ENCODE data around the gene OR10AD1.
"Not testable (repeated sequence)": the region's sequence is repeated elsewhere in the genome, so short reads cannot be mapped to it uniquely, and the experiment has no call there.

OR10AD1 gene

DNA sequence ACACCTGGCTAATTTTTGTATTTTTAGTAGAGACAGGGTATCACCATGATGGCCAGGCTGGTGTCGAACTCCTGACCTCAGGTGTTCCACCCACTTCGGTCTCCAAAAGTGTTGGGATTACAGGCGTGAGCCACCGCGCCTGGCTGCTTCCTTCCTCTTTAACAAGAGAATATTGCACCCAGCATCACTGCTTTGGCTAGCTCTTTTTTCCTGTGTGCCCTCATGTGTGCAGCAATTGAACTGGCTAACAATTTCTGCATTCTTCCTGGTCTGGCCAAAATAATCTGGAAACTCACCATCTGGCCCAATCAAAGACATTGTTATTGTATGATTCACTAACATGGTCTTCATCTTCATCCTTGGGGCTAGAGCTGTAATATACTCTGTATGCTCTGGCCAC lies 43.0 kb downstream of the OR10AD1 start:
- DNase-seq (ENCODE audit: low read depth) = no peak

DNA sequence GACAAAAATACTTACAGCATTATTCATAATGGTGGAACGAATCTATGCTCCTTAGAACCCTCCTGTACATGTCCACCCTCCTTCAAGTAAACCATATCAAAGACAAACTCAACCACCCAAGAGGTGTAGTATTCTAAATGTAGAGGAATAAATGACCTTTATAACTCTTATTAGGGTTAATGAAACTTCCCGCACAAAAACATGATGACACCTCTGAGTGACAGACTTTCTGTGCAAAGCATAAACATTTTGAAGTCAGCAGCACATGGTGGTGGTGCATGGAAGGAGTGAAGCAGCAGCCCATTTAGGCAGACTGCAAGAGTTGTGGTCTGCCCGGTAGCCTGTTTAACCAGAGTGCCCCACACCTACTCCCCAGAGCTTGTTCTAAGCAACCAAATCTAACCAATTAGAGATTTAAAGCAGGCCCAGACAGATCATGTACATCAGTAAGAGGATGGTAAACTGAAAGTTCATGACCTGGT lies 45.2 kb downstream of the OR10AD1 start:
- DNase-seq (ENCODE audit: low read depth) = no peak

DNA sequence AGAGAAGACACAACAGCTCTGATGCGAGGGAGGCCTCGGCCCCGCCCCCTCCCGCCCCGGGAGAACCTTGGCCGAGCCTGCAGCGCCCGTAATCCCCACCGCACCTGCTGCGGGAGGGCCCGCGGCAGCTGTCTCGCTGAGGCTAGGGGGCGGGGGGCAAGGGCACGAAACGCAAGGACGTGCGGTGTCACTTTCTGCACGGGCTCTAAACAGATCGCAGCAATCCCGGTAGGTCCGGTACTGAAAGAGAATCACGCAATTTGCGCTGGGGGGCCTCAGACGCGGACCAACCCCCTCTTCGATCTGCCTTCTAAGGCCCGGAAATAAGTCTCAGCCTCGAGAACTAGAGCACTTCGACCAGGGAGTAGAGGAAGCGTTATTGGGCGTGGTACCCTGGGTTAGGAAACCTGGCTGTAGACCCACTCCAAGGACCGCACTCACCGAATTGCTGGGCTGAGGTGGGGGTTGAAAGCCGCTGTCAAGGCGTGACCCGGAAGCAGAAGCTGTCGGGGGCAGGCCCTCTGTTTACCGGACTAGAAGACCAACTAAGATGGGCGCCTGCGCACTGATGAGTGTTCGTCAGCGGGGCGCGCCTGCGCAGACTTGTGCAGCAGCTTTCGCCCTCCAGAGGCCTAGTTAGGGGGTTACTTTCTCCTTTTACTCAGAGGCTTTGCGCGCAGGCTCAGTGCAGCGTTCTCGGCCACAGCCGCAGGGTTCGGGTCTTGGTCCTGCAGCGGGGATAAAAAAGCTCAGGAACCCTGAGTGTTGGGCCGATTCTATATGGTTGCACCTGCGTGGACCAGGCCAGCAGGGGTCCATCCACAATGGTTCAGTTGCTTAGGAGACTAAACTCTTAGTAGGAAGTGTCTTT lies 45.8 kb downstream of the OR10AD1 start, which contains the start of gene ASB8:
Gene ASB8, minus strand, starts transcription at position 498 of the 871 bp plus-strand sequence. CDS start 4,019 bp downstream, outside the sequence.
- DNase-seq (ENCODE audit: low read depth) = peak; percentile 98

DNA sequence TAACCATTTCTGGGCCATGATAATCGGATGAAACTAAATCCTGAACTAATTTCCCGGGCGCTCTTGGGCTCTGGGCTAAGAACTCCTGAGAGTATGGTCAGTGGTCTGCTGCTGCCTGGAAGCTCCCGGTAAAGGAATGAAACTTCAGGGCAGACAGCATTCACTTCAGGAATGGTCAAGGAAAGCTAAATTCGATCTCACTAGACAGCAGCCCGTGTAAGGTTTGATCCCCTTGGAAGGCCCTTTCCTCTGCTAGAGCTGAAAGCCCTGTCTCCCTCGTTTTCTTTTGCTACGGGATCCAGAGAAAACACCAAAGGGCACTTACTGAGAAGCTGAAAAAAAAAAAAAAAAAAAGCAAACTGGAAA lies 46.5 kb downstream of the OR10AD1 start:
- DNase-seq (ENCODE audit: low read depth) = no peak

DNA sequence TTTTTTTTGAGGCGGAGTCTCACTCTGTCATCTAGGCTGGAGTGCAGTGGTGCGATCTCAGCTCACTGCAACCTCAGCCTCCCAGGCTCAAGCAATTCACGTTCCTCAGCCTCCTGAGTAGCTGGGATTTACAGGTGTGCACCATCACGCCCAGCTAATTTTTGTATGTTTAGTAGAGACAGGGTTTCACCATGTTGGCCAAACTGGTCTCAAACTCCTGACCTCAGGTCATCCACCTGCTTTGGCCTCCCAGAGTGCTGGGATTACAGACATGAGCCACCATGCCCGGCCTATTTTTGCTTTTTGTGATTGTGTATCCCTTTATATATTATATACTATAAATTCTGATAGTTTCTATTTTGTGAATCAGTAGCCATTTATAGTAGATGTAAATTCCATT lies 47.3 kb downstream of the OR10AD1 start:
- DNase-seq (ENCODE audit: low read depth) = not testable (repeated sequence)

All from fibroblast of the conjunctiva (primary cell).